GM12891 (cell line): ENCODE measurements around the gene IMMP2L.

Experiments used
- PAX5 ChIP-seq: IDR thresholded peaks from 2 replicates; pipeline ENCODE4 v1.6.1; 2011; ENCODE audit warnings: low read length, moderate library complexity, mild to moderate bottlenecking; ENCODE audit not compliant: insufficient read depth, severe bottlenecking
- POLR2A ChIP-seq: IDR thresholded peaks from 2 replicates; pipeline ENCODE4 v1.6.1; 2011; ENCODE audit warnings: low read depth, low read length, control low read depth
- POLR2AphosphoS5 ChIP-seq: IDR thresholded peaks from 2 replicates; pipeline ENCODE4 v1.6.1; 2011; ENCODE audit warnings: low read depth, low read length, control low read depth
- POU2F2 ChIP-seq: IDR thresholded peaks from 2 replicates; pipeline ENCODE4 v1.6.1; 2011; ENCODE audit warnings: low read depth, mild to moderate bottlenecking, control low read depth, low read length, moderate library complexity
- SPI1 ChIP-seq: IDR thresholded peaks from 2 replicates; pipeline ENCODE4 v1.6.1; 2011; ENCODE audit warnings: low read depth, low read length, control low read depth
- TAF1 ChIP-seq: IDR thresholded peaks from 2 replicates; pipeline ENCODE4 v1.6.1; 2011; ENCODE audit warnings: low read depth, low read length, control low read depth

- TF ChIP-seq POLR2A (no peak), TAF1 (no peak), POLR2AphosphoS5 (no peak), PAX5 (no peak), SPI1 (no peak), POU2F2 (no peak)
Observed at GRCh38 chr7:110774071-110774470, 788.2 kb downstream of the IMMP2L start.
